DOHH2 (cell line): Measurements from ENCODE around the gene KRTAP25-1.

Experiments
- H3F3A ChIP-seq: fragments of 200-600 bp; sonication (generic), shearing (Covaris generic); 2 replicates; pipeline ENCODE4 v1.6.0; 2016; ENCODE audit warnings: antibody characterized with exemption, mild to moderate bottlenecking; ENCODE audit not compliant: control insufficient read depth, insufficient read depth
- H3K27ac ChIP-seq: fragments of 200-600 bp; sonication (generic); 2 replicates; pipeline ENCODE4 v1.5.1; 2014; ENCODE audit warnings: low read depth, mild to moderate bottlenecking, low read length, moderate library complexity
- H3K27me3 ChIP-seq: fragments of 200-600 bp; sonication (generic); 2 replicates; pipeline ENCODE4 v1.6.1; 2014; ENCODE audit warnings: mild to moderate bottlenecking, low read length, mixed read lengths; ENCODE audit not compliant: control insufficient read depth
- H3K36me3 ChIP-seq: fragments of 200-600 bp; sonication (generic); 2 replicates; pipeline ENCODE4 v1.6.1; 2014; ENCODE audit warnings: mild to moderate bottlenecking, low read length, moderate library complexity, mixed read lengths; ENCODE audit not compliant: control insufficient read depth
- H3K4me1 ChIP-seq: fragments of 200-600 bp; sonication (generic); 2 replicates; pipeline ENCODE4 v1.6.1; 2014; ENCODE audit warnings: mild to moderate bottlenecking, low read length, mixed read lengths; ENCODE audit not compliant: control insufficient read depth
- H3K4me2 ChIP-seq: fragments of 200-600 bp; sonication (generic); 2 replicates; pipeline ENCODE4 v1.6.0; 2014; ENCODE audit warnings: mild to moderate bottlenecking, low read length, moderate library complexity
- H3K4me3 ChIP-seq: fragments of 200-600 bp; sonication (generic); 2 replicates; pipeline ENCODE4 v1.5.1; 2014; ENCODE audit warnings: mild to moderate bottlenecking, low read length, mixed read lengths
- H3K79me2 ChIP-seq: fragments of 200-600 bp; sonication (generic); 2 replicates; pipeline ENCODE4 v1.6.1; 2014; ENCODE audit warnings: mild to moderate bottlenecking, low read length, mixed read lengths; ENCODE audit not compliant: control insufficient read depth
- H3K9me2 ChIP-seq: fragments of 200-600 bp; sonication (generic); replicated peaks from 2 replicates; pipeline ENCODE4 v1.6.1; 2014; ENCODE audit warnings: mild to moderate bottlenecking, low read length, mixed read lengths; ENCODE audit not compliant: control insufficient read depth
- H3K9me3 ChIP-seq: fragments of 200-600 bp; sonication (generic); 2 replicates; pipeline ENCODE4 v1.6.1; 2014; ENCODE audit warnings: antibody characterized with exemption, low read length, mixed read lengths; ENCODE audit not compliant: control insufficient read depth, insufficient read depth
- H4K20me1 ChIP-seq: fragments of 200-600 bp; sonication (generic); 2 replicates; pipeline ENCODE4 v1.6.0; 2014; ENCODE audit warnings: low read depth, mild to moderate bottlenecking, antibody characterized with exemption, low read length, moderate library complexity; ENCODE audit not compliant: control insufficient read depth, insufficient read depth
- EZH2phosphoT487 ChIP-seq: fragments of 200-600 bp; sonication (generic); IDR thresholded peaks from 2 replicates; pipeline ENCODE4 v1.6.1; 2017; ENCODE audit warnings: borderline replicate concordance, mild to moderate bottlenecking, antibody characterized with exemption, low read length, moderate library complexity, mixed read lengths
- TF ChIP-seq, protein P1 (sequence below): fragments of 200-600 bp; sonication (generic); IDR thresholded peaks from one replicate; pipeline ENCODE4 v1.5.1; 2014; ENCODE audit warnings: antibody characterized with exemption, mild to moderate bottlenecking, low read depth, low read length; ENCODE audit not compliant: poor library complexity, severe bottlenecking

Gene KRTAP25-1

GRCh38 chr21:30315701-30316100, 26.4 kb upstream of the KRTAP25-1 start:
- no peaks in the 10 kb centered on the region for H3K79me2 ChIP-seq
- no peaks in the 10 kb centered on the region for H3K9me3 ChIP-seq
- no peaks in the 10 kb centered on the region for H4K20me1 ChIP-seq
- H3K27me3 ChIP-seq: no peaks in the 10 kb centered on the region
- H3K4me2 ChIP-seq: no peak overlapping the region
- TF ChIP-seq EZH2phosphoT487: no peak
- TF ChIP-seq, protein P1, sequence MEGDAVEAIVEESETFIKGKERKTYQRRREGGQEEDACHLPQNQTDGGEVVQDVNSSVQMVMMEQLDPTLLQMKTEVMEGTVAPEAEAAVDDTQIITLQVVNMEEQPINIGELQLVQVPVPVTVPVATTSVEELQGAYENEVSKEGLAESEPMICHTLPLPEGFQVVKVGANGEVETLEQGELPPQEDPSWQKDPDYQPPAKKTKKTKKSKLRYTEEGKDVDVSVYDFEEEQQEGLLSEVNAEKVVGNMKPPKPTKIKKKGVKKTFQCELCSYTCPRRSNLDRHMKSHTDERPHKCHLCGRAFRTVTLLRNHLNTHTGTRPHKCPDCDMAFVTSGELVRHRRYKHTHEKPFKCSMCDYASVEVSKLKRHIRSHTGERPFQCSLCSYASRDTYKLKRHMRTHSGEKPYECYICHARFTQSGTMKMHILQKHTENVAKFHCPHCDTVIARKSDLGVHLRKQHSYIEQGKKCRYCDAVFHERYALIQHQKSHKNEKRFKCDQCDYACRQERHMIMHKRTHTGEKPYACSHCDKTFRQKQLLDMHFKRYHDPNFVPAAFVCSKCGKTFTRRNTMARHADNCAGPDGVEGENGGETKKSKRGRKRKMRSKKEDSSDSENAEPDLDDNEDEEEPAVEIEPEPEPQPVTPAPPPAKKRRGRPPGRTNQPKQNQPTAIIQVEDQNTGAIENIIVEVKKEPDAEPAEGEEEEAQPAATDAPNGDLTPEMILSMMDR: no peak
- H3K9me2 ChIP-seq: no peaks in the 10 kb centered on the region
- no peaks in the 10 kb centered on the region for H3K36me3 ChIP-seq
- no peaks in the 10 kb centered on the region for H3F3A ChIP-seq
- H3K4me3 ChIP-seq: no peak overlapping the region
- H3K4me1 ChIP-seq: no peaks in the 10 kb centered on the region
- H3K27ac ChIP-seq: no peak overlapping the region

DNA sequence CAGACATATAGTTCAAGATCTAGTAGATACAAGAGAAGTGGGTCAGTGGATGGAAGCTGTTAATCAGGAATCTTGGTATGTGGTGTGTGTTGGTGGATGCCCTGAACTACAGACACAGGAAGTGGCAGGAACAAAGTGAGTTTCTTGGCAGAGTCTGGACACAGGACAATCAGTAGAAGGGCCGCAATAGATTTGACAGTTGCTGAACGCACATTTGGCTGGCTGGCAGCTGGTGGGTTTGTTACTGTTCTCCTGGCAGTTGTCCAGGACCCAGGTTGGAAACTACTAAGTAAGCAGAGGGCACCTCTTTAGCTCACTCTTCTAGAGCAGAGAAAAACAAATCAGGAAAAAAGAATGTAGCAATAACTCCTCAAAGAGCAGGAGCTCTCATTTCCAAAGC, 17.6 kb upstream of the KRTAP25-1 start:
- H3F3A ChIP-seq: no peaks in the 10 kb centered on the region
- no peaks in the 10 kb centered on the region for H3K9me3 ChIP-seq
- H3K36me3 ChIP-seq: no peaks in the 10 kb centered on the region
- no peak overlapping the region for H3K27ac ChIP-seq
- no peaks in the 10 kb centered on the region for H3K4me1 ChIP-seq
- no peaks in the 10 kb centered on the region for H4K20me1 ChIP-seq
- no peaks in the 10 kb centered on the region for H3K9me2 ChIP-seq
- H3K4me2 ChIP-seq: no peak overlapping the region
- no peaks in the 10 kb centered on the region for H3K79me2 ChIP-seq
- no peaks in the 10 kb centered on the region for H3K27me3 ChIP-seq
- TF ChIP-seq, protein P1: no peak
- TF ChIP-seq EZH2phosphoT487: no peak
- no peak overlapping the region for H3K4me3 ChIP-seq

- Histone ChIP-seq H3K4me2 (no peak overlapping the region), H3K27me3 (no peaks in the 10 kb centered on the region), H3K79me2 (no peaks in the 10 kb centered on the region), H3F3A (no peaks in the 10 kb centered on the region), H3K9me3 (no peaks in the 10 kb centered on the region), H3K36me3 (no peaks in the 10 kb centered on the region), H3K4me1 (no peaks in the 10 kb centered on the region), H4K20me1 (no peaks in the 10 kb centered on the region), H3K27ac (no peak overlapping the region), H3K9me2 (no peaks in the 10 kb centered on the region), H3K4me3 (no peak overlapping the region)
- no peak for TF ChIP-seq EZH2phosphoT487
- TF ChIP-seq, protein P1: no peak
Measured at GRCh38 chr21:30305136-30305535, 15.8 kb upstream of the KRTAP25-1 start.

DNA sequence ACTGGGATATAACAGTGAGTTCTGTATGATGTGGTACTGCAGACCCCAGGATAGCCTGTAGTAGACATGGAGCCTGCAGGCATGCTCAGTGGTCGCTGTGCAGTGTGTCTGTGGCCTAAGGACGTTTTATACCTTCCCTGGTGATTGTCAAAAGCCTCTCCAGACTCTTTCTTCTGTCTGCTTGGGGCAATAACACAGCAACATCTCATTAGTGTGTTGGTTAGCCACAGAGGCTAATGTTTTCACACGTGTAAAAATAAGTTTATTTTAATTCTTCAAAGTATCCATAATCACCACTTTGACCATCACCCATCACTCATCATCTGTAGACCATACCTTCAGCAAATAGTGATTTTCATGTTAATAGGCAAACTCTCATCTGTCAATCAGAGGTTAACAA, 6.5 kb downstream of the KRTAP25-1 start, which contains the start of gene KRTAP24-1:
TSS of gene KRTAP24-1 (minus strand) at position 101 of the 400 bp plus-strand sequence. CDS start at position 83, 18 bp downstream.
- no peaks in the 10 kb centered on the region for H4K20me1 ChIP-seq
- H3F3A ChIP-seq: no peaks in the 10 kb centered on the region
- H3K4me1 ChIP-seq: no peaks in the 10 kb centered on the region

More for the DNA sequence above, 6.5 kb downstream of the KRTAP25-1 start, which contains the start of gene KRTAP24-1:
- Histone ChIP-seq H3K9me3 (0 out of 2 replicates have a peak, but pooled peaks cover 2% of the 10 kb centered on the region), H3K4me2 (no peak within 1 kb of the TSS), H3K27me3 (no peaks in the 10 kb centered on the region), H3K36me3 (no peaks in the 10 kb centered on the region), H3K27ac (no peak within 1 kb of the TSS), H3K4me3 (no peak within 1 kb of the TSS), H3K79me2 (no peaks in the 10 kb centered on the region), H3K9me2 (no peaks in the 10 kb centered on the region)
- TF ChIP-seq EZH2phosphoT487: no peak
- TF ChIP-seq, protein P1: no peak
